Neural cell (in vitro differentiated cells): ENCODE data around the gene VARS1.

ENCODE experiments used
- CTCF ChIP-seq: fragments of 450-650 bp; IDR thresholded peaks from 2 replicates; pipeline ENCODE4 v1.5.1; 2014; ENCODE audit warnings: antibody characterized with exemption, mild to moderate bottlenecking, moderate library complexity; ENCODE audit not compliant: poor library complexity, severe bottlenecking
- EP300 ChIP-seq: fragments of 450-650 bp; conservative IDR thresholded peaks from 2 replicates; pipeline ENCODE4 v1.6.1; 2014; ENCODE audit warnings: antibody characterized with exemption, mild to moderate bottlenecking, moderate library complexity; ENCODE audit not compliant: poor library complexity, severe bottlenecking
- EZH2 ChIP-seq: fragments of 200-600, 300-800 bp; shearing (Covaris generic), sonication (generic); IDR thresholded peaks from 2 replicates; pipeline ENCODE4 v1.6.1; 2014; ENCODE audit warnings: antibody characterized with exemption, low read length, borderline replicate concordance, mild to moderate bottlenecking; ENCODE audit not compliant: insufficient read depth, poor library complexity, severe bottlenecking
- MXI1 ChIP-seq: fragments of 450-650 bp; conservative IDR thresholded peaks from 2 replicates; pipeline ENCODE4 v1.6.1; 2014; ENCODE audit warnings: antibody characterized with exemption, mild to moderate bottlenecking; ENCODE audit not compliant: poor library complexity, severe bottlenecking
- POLR2AphosphoS5 ChIP-seq: IDR thresholded peaks from 2 replicates; pipeline ENCODE4 v1.6.1; 2012
- RAD21 ChIP-seq: fragments of 450-650 bp; conservative IDR thresholded peaks from 2 replicates; pipeline ENCODE4 v1.6.1; 2014; ENCODE audit warnings: antibody characterized with exemption, mild to moderate bottlenecking, moderate library complexity
- REST ChIP-seq: IDR thresholded peaks from 2 replicates; pipeline ENCODE4 v1.6.1; 2012; ENCODE audit warnings: borderline replicate concordance
- SMC3 ChIP-seq: fragments of 450-650 bp; conservative IDR thresholded peaks from 2 replicates; pipeline ENCODE4 v1.6.1; 2014; ENCODE audit warnings: antibody characterized with exemption, mild to moderate bottlenecking, moderate library complexity; ENCODE audit not compliant: poor library complexity
- TAF1 ChIP-seq: IDR thresholded peaks from 2 replicates; pipeline ENCODE4 v1.6.1; 2012; ENCODE audit warnings: low read depth

DNA sequence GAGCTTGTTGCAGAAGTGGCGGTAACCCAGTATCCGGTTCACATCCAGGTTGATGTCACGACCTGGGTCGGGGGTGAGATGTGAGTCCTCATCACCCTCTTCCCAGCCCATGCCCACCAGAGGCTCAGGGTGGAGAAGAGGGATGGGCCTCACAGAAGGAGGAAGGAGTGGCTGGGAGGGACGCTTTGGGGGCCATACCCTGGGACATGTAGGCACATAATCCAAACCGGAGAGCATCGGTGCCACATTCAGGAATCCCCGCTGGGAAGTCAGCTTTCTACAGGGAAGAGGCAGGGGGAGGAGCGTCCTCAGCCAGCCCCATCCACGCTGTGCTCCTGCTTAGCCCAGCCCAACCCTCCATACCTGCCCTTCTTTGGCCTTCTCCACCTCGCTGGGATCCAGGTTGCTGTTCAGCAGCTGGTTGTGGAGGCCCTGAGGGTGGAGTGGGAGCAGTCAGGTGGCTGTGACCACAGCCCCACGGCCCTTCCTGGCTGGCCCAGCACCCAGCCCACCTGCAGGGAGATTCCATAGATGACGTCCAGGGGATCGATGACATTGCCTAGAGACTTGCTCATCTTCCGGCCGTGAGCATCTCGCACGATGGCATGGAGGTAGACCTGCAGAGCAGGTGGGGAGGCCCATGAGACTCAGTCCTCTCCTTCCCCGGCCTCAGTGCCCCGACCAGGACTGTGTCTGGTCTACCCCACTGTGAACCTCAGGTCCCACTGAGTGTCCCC, 14.9 kb downstream of the VARS1 start:
- no peak for TF ChIP-seq EZH2
- no peak for TF ChIP-seq POLR2AphosphoS5
- TF ChIP-seq CTCF: no peak
- no peak for TF ChIP-seq EP300
- TF ChIP-seq RAD21: no peak
- no peak for TF ChIP-seq TAF1
- no peak for TF ChIP-seq MXI1
- no peak for TF ChIP-seq REST
- TF ChIP-seq SMC3: no peak
